Parathyroid adenoma (tissue), 2 donors: ENCODE data around the gene SDE2.

Experiments
- H2AFZ ChIP-seq: fragments of 300-600 bp; sonication (generic); one replicate; pipeline ENCODE4 v1.7.0; 2017; ENCODE audit warnings: antibody characterized with exemption, mild to moderate bottlenecking
- H3K27ac ChIP-seq: fragments of 300-600 bp; sonication (generic); one replicate; pipeline ENCODE4 v1.7.0; 2017
- H3K27me3 ChIP-seq: fragments of 300-600 bp; sonication (generic); one replicate; pipeline ENCODE4 v1.7.0; 2017; ENCODE audit warnings: low read length; ENCODE audit not compliant: control insufficient read depth, insufficient read depth
- H3K36me3 ChIP-seq: fragments of 300-600 bp; sonication (generic); one replicate; pipeline ENCODE4 v1.7.0; 2017; ENCODE audit warnings: low read length; ENCODE audit not compliant: control insufficient read depth, insufficient read depth
- H3K4me1 ChIP-seq: fragments of 300-600 bp; sonication (generic); one replicate; pipeline ENCODE4 v1.7.0; 2017; ENCODE audit warnings: control low read depth
- H3K4me2 ChIP-seq: fragments of 300-600 bp; sonication (generic); one replicate; pipeline ENCODE4 v1.7.0; 2017; ENCODE audit warnings: low read length
- H3K4me3 ChIP-seq: fragments of 300-600 bp; sonication (generic); one replicate; pipeline ENCODE4 v1.7.0; 2017; ENCODE audit warnings: low read depth, low read length
- H3K79me2 ChIP-seq: fragments of 300-600 bp; sonication (generic); one replicate; pipeline ENCODE4 v1.7.0; 2017; ENCODE audit warnings: control low read depth
- H3K9ac ChIP-seq: fragments of 300-600 bp; sonication (generic); one replicate; pipeline ENCODE4 v1.7.0; 2017; ENCODE audit warnings: mild to moderate bottlenecking
- H3K9me3 ChIP-seq: fragments of 300-600 bp; sonication (generic); one replicate; pipeline ENCODE4 v1.7.0; 2017; ENCODE audit warnings: low read length; ENCODE audit not compliant: control insufficient read depth
- TF ChIP-seq, protein P1 (sequence below): fragments of 300-600 bp; sonication (generic); IDR thresholded peaks from one replicate; pipeline ENCODE4 v1.7.0; 2017; ENCODE audit warnings: antibody characterized with exemption, mild to moderate bottlenecking
- donor health status: primary hyperparathyroidism.

Gene SDE2

GRCh38 chr1:225987491-225988316, 11.4 kb downstream of the SDE2 start:
- Histone ChIP-seq H3K4me3 (no peak overlapping the region), H3K4me2 (no peak overlapping the region), H2AFZ (no peak overlapping the region), H3K9ac (no peak overlapping the region), H3K27me3 (no peaks in the 10 kb centered on the region), H3K79me2 (no peaks in the 10 kb centered on the region), H3K36me3 (no peaks in the 10 kb centered on the region), H3K4me1 (no peaks in the 10 kb centered on the region), H3K9me3 (no peaks in the 10 kb centered on the region), H3K27ac (no peak overlapping the region)
- TF ChIP-seq, protein P1, sequence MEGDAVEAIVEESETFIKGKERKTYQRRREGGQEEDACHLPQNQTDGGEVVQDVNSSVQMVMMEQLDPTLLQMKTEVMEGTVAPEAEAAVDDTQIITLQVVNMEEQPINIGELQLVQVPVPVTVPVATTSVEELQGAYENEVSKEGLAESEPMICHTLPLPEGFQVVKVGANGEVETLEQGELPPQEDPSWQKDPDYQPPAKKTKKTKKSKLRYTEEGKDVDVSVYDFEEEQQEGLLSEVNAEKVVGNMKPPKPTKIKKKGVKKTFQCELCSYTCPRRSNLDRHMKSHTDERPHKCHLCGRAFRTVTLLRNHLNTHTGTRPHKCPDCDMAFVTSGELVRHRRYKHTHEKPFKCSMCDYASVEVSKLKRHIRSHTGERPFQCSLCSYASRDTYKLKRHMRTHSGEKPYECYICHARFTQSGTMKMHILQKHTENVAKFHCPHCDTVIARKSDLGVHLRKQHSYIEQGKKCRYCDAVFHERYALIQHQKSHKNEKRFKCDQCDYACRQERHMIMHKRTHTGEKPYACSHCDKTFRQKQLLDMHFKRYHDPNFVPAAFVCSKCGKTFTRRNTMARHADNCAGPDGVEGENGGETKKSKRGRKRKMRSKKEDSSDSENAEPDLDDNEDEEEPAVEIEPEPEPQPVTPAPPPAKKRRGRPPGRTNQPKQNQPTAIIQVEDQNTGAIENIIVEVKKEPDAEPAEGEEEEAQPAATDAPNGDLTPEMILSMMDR: peak; percentile 48

- H3K4me1 ChIP-seq: no peaks in the 10 kb centered on the region
- H3K79me2 ChIP-seq: no peaks in the 10 kb centered on the region
- H3K27me3 ChIP-seq: no peaks in the 10 kb centered on the region
- H3K27ac ChIP-seq: no peak overlapping the region
- H3K9me3 ChIP-seq: no peaks in the 10 kb centered on the region
- H3K9ac ChIP-seq: no peak overlapping the region
- no peaks in the 10 kb centered on the region for H3K36me3 ChIP-seq
- no peak overlapping the region for H2AFZ ChIP-seq
- no peak overlapping the region for H3K4me3 ChIP-seq
- TF ChIP-seq, protein P1: no peak
- no peak overlapping the region for H3K4me2 ChIP-seq
These were observed 17.4 kb downstream of the SDE2 start for GRCh38 chr1:225981714-225982113.

DNA sequence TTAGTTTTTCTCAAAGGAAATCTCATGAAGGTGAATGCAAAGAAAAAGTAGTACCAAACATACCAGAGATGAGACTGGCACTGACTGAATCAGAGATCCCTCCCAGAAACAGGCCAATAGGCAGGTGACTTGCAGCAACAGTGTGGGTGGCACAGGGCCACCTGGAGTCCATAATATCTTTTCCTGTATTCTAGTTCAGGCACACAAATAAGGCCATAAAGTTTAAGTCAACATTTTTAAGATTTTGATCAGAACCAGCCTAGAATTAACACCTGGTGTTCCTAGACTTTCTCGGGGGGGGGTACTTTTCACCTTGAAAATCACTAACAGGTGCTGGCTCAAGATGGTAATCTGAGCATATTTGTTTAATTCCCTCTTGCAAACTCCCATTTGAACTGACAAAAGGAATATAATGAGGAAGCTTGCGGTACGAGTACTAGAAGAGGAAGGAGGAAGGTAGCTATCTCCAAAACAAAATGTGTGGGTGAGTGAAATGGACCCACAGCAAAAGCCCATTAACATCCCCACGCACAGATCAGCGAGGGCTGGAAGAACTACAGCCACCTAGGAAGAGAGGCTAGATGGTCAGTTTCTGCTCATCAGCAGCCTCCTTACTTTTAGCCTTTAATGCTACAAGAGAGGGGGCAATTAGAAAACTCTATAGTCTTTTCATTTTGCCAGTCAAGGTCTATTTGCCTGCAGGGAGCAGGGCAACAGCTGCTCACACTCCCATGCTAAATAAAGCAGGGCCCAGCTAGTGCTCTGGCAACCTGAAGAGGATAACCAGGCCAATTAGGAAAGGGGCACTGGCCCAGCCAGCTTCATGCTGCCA, 18.9 kb downstream of the SDE2 start:
- no peak overlapping the region for H2AFZ ChIP-seq

GRCh38 chr1:225979421-225979820, 19.7 kb downstream of the SDE2 start:
- no peak overlapping the region for H3K27ac ChIP-seq
- no peak overlapping the region for H3K9ac ChIP-seq
- no peaks in the 10 kb centered on the region for H3K4me1 ChIP-seq
- TF ChIP-seq, protein P1: no peak
- no peak overlapping the region for H2AFZ ChIP-seq
- H3K4me3 ChIP-seq: no peak overlapping the region
- H3K79me2 ChIP-seq: no peaks in the 10 kb centered on the region
- H3K27me3 ChIP-seq: no peaks in the 10 kb centered on the region
- H3K9me3 ChIP-seq: no peaks in the 10 kb centered on the region
- no peak overlapping the region for H3K4me2 ChIP-seq
- H3K36me3 ChIP-seq: no peaks in the 10 kb centered on the region

More for the DNA sequence above, 18.9 kb downstream of the SDE2 start:
- no peak overlapping the region for H3K27ac ChIP-seq
- no peaks in the 10 kb centered on the region for H3K27me3 ChIP-seq
- TF ChIP-seq, protein P1: no peak
- no peak overlapping the region for H3K4me3 ChIP-seq
- no peaks in the 10 kb centered on the region for H3K79me2 ChIP-seq
- no peaks in the 10 kb centered on the region for H3K36me3 ChIP-seq
- H3K9ac ChIP-seq: no peak overlapping the region
- no peak overlapping the region for H3K4me2 ChIP-seq
- no peaks in the 10 kb centered on the region for H3K4me1 ChIP-seq
- H3K9me3 ChIP-seq: no peaks in the 10 kb centered on the region
